GM06990 (cell line): Measurements from ENCODE around the gene PBX1.

ENCODE experiments used
- DNase-seq: peaks from one replicate; pipeline ENCODE4 v3.0.0-alpha.2; 2011; ENCODE audit not compliant: insufficient read length; ENCODE audit errors: extremely low read depth
- H3K27me3 ChIP-seq: replicated peaks from 2 replicates; pipeline ENCODE4 v1.6.0; 2011; ENCODE audit warnings: low read length; ENCODE audit not compliant: control insufficient read depth, insufficient read depth
- H3K36me3 ChIP-seq: 2 replicates; pipeline ENCODE4 v1.5.1; 2011; ENCODE audit warnings: low read length; ENCODE audit not compliant: control insufficient read depth, insufficient read depth
- H3K4me3 ChIP-seq: replicated peaks from 2 replicates; pipeline ENCODE4 v1.5.1; 2011; ENCODE audit warnings: low read depth, mild to moderate bottlenecking, control low read depth, low read length
- CTCF ChIP-seq: IDR thresholded peaks from 2 replicates; pipeline ENCODE4 v1.5.1; 2011; ENCODE audit warnings: low read length, control low read depth, mild to moderate bottlenecking, inconsistent platforms; ENCODE audit not compliant: insufficient read depth, poor library complexity, severe bottlenecking

PBX1 gene

GRCh38 chr1:164767752-164768402 is 208.9 kb downstream of the PBX1 start:
- H3K27me3 ChIP-seq, result no peaks in the 10 kb centered on the region
- H3K36me3 ChIP-seq, result no peaks in the 10 kb centered on the region
- DNase-seq, result no peak
- no peak overlapping the region for H3K4me3 ChIP-seq
- TF ChIP-seq CTCF, result no peak

GRCh38 chr1:164768619-164769018 is 209.6 kb downstream of the PBX1 start:
- no peak for TF ChIP-seq CTCF
- Histone ChIP-seq H3K27me3 (no peaks in the 10 kb centered on the region), H3K36me3 (no peaks in the 10 kb centered on the region), H3K4me3 (no peak overlapping the region)
- DNase-seq, result no peak

GRCh38 chr1:164769486-164770130 is 210.6 kb downstream of the PBX1 start:
- TF ChIP-seq CTCF, result no peak
- no peak overlapping the region for H3K4me3 ChIP-seq
- no peaks in the 10 kb centered on the region for H3K36me3 ChIP-seq
- DNase-seq, result no peak
- no peaks in the 10 kb centered on the region for H3K27me3 ChIP-seq

GRCh38 chr1:164770131-164770529 is 211.1 kb downstream of the PBX1 start:
- H3K27me3 ChIP-seq, result no peaks in the 10 kb centered on the region
- no peak overlapping the region for H3K4me3 ChIP-seq
- no peak for DNase-seq
- H3K36me3 ChIP-seq, result no peaks in the 10 kb centered on the region
- TF ChIP-seq CTCF, result no peak

GRCh38 chr1:164771041-164771618 is 212.1 kb downstream of the PBX1 start:
- no peak for TF ChIP-seq CTCF
- Histone ChIP-seq H3K36me3 (no peaks in the 10 kb centered on the region), H3K4me3 (no peak overlapping the region), H3K27me3 (no peaks in the 10 kb centered on the region)
- no peak for DNase-seq
